Measurements from ENCODE around the gene SUCNR1. TPM values are rescaled to one million over a fixed set of nuclear protein-coding genes. Genes with fewer than 3 reads are reported as not detected.

SUCNR1 gene, protein sequence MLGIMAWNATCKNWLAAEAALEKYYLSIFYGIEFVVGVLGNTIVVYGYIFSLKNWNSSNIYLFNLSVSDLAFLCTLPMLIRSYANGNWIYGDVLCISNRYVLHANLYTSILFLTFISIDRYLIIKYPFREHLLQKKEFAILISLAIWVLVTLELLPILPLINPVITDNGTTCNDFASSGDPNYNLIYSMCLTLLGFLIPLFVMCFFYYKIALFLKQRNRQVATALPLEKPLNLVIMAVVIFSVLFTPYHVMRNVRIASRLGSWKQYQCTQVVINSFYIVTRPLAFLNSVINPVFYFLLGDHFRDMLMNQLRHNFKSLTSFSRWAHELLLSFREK
- total RNA-seq (2012; rRNA removed) (not detected in 2 replicates), polyA plus RNA-seq (2012; rRNA removed) (not detected in 2 replicates), Bru-seq, nascent RNA (not detected), BruChase-seq, experiment 1, labeled RNA remaining after a 6-hour chase (not detected), BruChase-seq, experiment 2, labeled RNA remaining after a 2-hour chase (not detected)
- not detected in 2 replicates for polyA plus RNA-seq (2012; cell fraction: cytosol; rRNA removed)
- not detected in 2 replicates for polyA plus RNA-seq (2012; cell fraction: nucleus; rRNA removed; ENCODE audit: low replicate concordance)
- long read RNA-seq, result 0 reads

DNA sequence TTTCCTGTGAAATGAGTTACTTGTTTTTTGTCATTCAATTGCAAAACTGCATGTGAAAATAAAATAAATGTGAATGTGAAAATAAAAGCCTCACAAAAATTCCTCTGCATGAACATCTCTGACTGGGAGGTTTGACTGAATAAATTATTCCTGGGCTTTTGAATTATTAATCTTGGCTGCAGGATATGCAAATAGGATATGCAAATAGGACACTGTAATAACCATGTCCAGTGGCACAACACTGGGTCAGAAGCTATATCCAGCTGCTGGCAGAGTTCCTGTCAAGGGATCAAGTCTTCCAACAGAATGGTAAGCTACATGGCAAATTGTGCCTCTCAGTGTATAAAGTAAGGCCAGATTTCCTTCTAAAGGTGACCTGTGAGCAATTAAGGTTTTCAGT lies at the start of gene SUCNR1:
Gene SUCNR1 (plus strand): TSS at position 246 of the 400 bp plus-strand sequence. CDS start 6,250 bp downstream, outside the sequence.
- no peak within 1 kb of the TSS for H3K4ac ChIP-seq (ENCODE audit: low read depth, low read length)
- intact Hi-C loops (cut with micrococcal nuclease), result no loop called here
- BruUV-seq (replicated peaks), result no TSS peak
- peak within 1 kb of the TSS; percentile 46; the same call in 1 of the 2 replicates for H4K5ac ChIP-seq (ENCODE audit: low read depth, low read length)
- H3K23ac ChIP-seq (ENCODE audit: low read depth, low read length), result no peak within 1 kb of the TSS
- H2AK5ac ChIP-seq (ENCODE audit: low read depth, low read length), result no peak within 1 kb of the TSS
- ATAC-seq (ENCODE audit: low read depth) (no peak), DNase-seq (no peak)
- H2BK120ac ChIP-seq (ENCODE audit: low read depth, low read length), result no peak within 1 kb of the TSS
- H3K18ac ChIP-seq (ENCODE audit: low read depth, low read length), result no peak within 1 kb of the TSS; the same call in 1 of the 2 replicates
- in situ Hi-C loops (cut with MboI; ENCODE audit: low sequenced_read_pairs), result no loop called here
- ChIA-PET POLR2A (ENCODE audit: unreplicated experiment) (no interaction called here), CTCF (no interaction called here)
- dilution Hi-C loops (cut with HindIII; ENCODE audit: low sequenced_read_pairs, unreplicated experiment), result no loop called here
- no peak within 1 kb of the TSS for H3K56ac ChIP-seq (ENCODE audit: extremely low read depth, insufficient read depth, low read length)
- no peak within 1 kb of the TSS for H2BK5ac ChIP-seq (ENCODE audit: low read depth, low read length, poor library complexity, severe bottlenecking)
- H3K14ac ChIP-seq (replicated peaks; ENCODE audit: low read depth, low read length), result no peak within 1 kb of the TSS
- H4K8ac ChIP-seq (ENCODE audit: low read depth in 2 of 2, low read length in 2 of 2), result no peak within 1 kb of the TSS
- no peak within 1 kb of the TSS; the same call in 2 of the 3 replicates for H2BK15ac ChIP-seq (ENCODE audit: low read depth, low read length)
- no peak within 1 kb of the TSS for H2BK20ac ChIP-seq (ENCODE audit: low read depth, low read length)
- no peak within 1 kb of the TSS for H3K4me3 ChIP-seq (ENCODE audit: insufficient read depth, low read depth, low read length)
- H3K9me3 ChIP-seq (ENCODE audit: control insufficient read depth, insufficient read depth, low read length), result no peaks in the 10 kb centered on the region
- no peak within 1 kb of the TSS for H2AFZ ChIP-seq (replicated peaks; ENCODE audit: low read length, poor library complexity)
- no peak within 1 kb of the TSS for H2AK9ac ChIP-seq (replicated peaks; ENCODE audit: low read depth, low read length, poor library complexity)
- no peaks in the 10 kb centered on the region for H3K27me3 ChIP-seq (ENCODE audit: control insufficient read depth, insufficient read depth, low read length)
- H3K4me2 ChIP-seq (ENCODE audit: low read depth, low read length), result no peak within 1 kb of the TSS
- no peaks in the 10 kb centered on the region for H3K79me1 ChIP-seq (ENCODE audit: low read depth in 1 of 2, low read length in 2 of 2)
- no peak within 1 kb of the TSS for H3K9ac ChIP-seq (ENCODE audit: low read depth, low read length)
- no peaks in the 10 kb centered on the region for H3K36me3 ChIP-seq (ENCODE audit: control insufficient read depth, insufficient read depth, low read length)
- H3K4me1 ChIP-seq (ENCODE audit: control insufficient read depth, insufficient read depth, low read length), result peaks cover 2% of the 10 kb centered on the region; the same call in 1 of the 2 replicates
- no peak within 1 kb of the TSS for H3K27ac ChIP-seq (ENCODE audit: insufficient read depth, low read length)
- no peaks in the 10 kb centered on the region for H3K9me1 ChIP-seq (ENCODE audit: insufficient read depth, low read length)
- no peaks in the 10 kb centered on the region for H4K20me1 ChIP-seq (ENCODE audit: insufficient read depth, low read length)
- H4K91ac ChIP-seq (ENCODE audit: insufficient read depth, low read depth, low read length), result no peak within 1 kb of the TSS
- TF ChIP-seq POLR2A (IDR thresholded peaks at IDR 0.05; ENCODE audit: low read depth, low read length) (no peak), RFX5 (IDR thresholded peaks at IDR 0.05; ENCODE audit: low read depth, low read length) (no peak), SMC3 (IDR thresholded peaks at IDR 0.05; ENCODE audit: low read depth, low read length) (no peak), RAD21 (IDR thresholded peaks at IDR 0.05; ENCODE audit: low read length) (no peak), MAZ (IDR thresholded peaks at IDR 0.05; ENCODE audit: borderline replicate concordance, low read depth, low read length) (no peak), FOS (IDR thresholded peaks at IDR 0.05; ENCODE audit: low read depth, low read length) (no peak), MXI1 (IDR thresholded peaks at IDR 0.05; ENCODE audit: borderline replicate concordance, low read depth, low read length) (no peak), BHLHE40 (IDR thresholded peaks at IDR 0.05; ENCODE audit: low read depth, low read length) (no peak), CHD1 (IDR thresholded peaks at IDR 0.05; ENCODE audit: low read depth, low read length) (no peak), CEBPB (IDR thresholded peaks at IDR 0.05; ENCODE audit: low read depth, low read length) (no peak), MAFK (IDR thresholded peaks at IDR 0.05; ENCODE audit: low read depth, low read length) (no peak), NFE2L2 (IDR thresholded peaks at IDR 0.05; ENCODE audit: low read depth, low read length) (no peak), RCOR1 (IDR thresholded peaks at IDR 0.05; ENCODE audit: insufficient replicate concordance, low read length) (no peak)
- TF ChIP-seq, protein P1, sequence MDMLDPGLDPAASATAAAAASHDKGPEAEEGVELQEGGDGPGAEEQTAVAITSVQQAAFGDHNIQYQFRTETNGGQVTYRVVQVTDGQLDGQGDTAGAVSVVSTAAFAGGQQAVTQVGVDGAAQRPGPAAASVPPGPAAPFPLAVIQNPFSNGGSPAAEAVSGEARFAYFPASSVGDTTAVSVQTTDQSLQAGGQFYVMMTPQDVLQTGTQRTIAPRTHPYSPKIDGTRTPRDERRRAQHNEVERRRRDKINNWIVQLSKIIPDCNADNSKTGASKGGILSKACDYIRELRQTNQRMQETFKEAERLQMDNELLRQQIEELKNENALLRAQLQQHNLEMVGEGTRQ (IDR thresholded peaks at IDR 0.05; ENCODE audit: low read depth, low read length), result no peak
- TF ChIP-seq, protein P2, sequence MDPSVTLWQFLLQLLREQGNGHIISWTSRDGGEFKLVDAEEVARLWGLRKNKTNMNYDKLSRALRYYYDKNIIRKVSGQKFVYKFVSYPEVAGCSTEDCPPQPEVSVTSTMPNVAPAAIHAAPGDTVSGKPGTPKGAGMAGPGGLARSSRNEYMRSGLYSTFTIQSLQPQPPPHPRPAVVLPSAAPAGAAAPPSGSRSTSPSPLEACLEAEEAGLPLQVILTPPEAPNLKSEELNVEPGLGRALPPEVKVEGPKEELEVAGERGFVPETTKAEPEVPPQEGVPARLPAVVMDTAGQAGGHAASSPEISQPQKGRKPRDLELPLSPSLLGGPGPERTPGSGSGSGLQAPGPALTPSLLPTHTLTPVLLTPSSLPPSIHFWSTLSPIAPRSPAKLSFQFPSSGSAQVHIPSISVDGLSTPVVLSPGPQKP (IDR thresholded peaks at IDR 0.05; ENCODE audit: borderline replicate concordance, low read depth, low read length), result no peak

All from IMR-90 (cell line).